Loucy (cell line): ENCODE measurements around the gene SLC39A11.

Experiments
- CTCF ChIP-seq: fragments of 200-600 bp; sonication (generic); conservative IDR thresholded peaks from 2 replicates; pipeline ENCODE4 v1.5.1; 2014; ENCODE audit warnings: mild to moderate bottlenecking, antibody characterized with exemption, low read length
- EZH2phosphoT487 ChIP-seq: fragments of 200-600 bp; IDR thresholded peaks from 2 replicates; pipeline ENCODE4 v1.6.1; 2018; ENCODE audit warnings: antibody characterized with exemption, mild to moderate bottlenecking, moderate library complexity, borderline replicate concordance

GRCh38 chr17:73090396-73091202, 1.9 kb downstream of the SLC39A11 start:
- TF ChIP-seq CTCF (no peak), EZH2phosphoT487 (no peak)
